ENCODE measurements around the gene ANO9.
"Not testable (repeated sequence)": the region's sequence is repeated elsewhere in the genome, so short reads cannot be mapped to it uniquely, and the experiment has no call there.

Gene ANO9

GRCh38 chr11:417652-418342 lies 24.0 kb downstream of the ANO9 start:
- no peak for DNase-seq (ENCODE audit: extremely low read depth in 1 of 2, low read depth in 1 of 2)

DNA sequence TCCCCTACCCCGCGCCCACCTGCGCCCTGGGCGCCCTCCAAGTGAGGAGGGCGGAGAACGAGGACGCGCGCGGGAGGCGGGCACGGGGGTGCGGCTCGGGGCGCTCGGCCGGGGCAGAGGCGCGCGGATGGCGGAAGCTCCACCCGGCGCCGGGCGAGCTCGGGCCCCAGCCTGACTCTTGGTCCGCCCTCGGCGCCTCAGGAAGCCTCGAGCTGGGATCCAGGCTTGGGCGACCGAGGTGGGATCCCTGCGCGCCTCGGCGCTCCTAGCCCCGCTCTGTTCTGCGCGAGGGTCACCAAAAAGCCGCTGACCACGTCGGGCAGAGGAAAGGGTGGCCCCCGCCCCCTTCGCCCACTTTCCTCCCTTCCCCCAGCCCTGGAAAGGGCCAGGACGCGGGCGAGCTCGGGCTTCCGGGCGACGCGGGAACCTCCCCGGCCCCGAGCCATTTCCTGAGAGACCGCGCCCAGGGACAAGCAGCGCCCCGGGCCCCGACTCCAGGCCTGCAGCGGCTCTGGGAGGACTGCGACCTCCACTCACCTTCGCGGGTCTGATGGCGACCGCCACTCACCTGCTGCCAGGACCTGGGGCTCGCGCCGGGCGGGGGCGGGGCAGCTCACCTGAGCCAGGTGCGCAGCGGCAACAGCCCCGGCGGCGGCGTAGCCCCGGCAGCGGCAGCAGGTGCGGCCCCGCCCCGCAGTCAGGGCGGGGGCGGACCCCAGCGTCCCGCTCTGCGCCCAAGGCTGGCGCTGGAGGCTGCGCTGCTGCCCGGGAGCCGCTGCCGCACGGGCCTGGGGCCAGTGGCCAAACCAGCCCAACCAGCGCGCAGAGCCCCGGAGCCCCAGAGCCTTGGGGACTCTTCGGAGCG lies 24.8 kb downstream of the ANO9 start:
- peak in 1 of 2 donors; percentile 44 for DNase-seq (ENCODE audit: extremely low read depth in 1 of 2, low read depth in 1 of 2)

DNA sequence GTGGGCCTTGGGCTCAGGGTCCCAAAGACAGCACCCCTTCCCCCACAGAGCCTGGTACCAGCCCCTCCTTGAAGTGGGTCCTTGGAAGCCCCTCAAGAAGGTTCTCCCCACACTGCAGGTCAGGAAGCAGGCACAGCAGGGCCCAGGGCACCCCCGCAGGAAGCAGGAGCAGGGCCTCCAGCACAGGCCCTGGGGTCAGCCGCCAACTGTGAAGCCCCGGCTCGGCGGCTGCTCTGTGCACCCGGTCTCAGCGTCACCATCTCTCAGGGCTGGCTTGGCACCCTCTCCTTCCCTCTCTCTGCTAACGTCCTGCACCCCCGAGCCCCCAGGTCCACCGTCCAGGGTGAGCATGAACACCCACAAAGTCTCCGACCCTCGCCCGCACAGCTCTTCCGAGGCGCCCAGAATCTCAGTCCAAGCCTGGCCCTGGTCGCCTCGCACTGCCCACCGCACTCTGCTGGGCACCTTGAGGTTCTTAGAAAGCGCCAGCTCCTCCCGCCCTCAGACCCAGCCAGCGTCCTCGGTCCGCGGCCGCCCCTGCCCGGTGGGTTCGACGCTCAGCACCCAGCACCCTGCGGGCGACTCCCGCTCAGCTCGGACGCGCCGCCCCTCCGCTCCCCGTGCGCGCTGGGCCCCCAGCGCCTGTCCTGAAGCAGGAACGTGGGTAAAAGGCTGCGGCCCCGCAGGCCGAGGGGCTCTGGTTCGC lies 25.6 kb downstream of the ANO9 start:
- DNase-seq (ENCODE audit: extremely low read depth in 1 of 2, low read depth in 1 of 2): no peak

GRCh38 chr11:415640-416041 lies 26.2 kb downstream of the ANO9 start:
- DNase-seq (ENCODE audit: extremely low read depth in 1 of 2, low read depth in 1 of 2): no peak

GRCh38 chr11:414318-414857 lies 27.4 kb downstream of the ANO9 start:
- DNase-seq (ENCODE audit: extremely low read depth in 1 of 2, low read depth in 1 of 2): no peak

DNA sequence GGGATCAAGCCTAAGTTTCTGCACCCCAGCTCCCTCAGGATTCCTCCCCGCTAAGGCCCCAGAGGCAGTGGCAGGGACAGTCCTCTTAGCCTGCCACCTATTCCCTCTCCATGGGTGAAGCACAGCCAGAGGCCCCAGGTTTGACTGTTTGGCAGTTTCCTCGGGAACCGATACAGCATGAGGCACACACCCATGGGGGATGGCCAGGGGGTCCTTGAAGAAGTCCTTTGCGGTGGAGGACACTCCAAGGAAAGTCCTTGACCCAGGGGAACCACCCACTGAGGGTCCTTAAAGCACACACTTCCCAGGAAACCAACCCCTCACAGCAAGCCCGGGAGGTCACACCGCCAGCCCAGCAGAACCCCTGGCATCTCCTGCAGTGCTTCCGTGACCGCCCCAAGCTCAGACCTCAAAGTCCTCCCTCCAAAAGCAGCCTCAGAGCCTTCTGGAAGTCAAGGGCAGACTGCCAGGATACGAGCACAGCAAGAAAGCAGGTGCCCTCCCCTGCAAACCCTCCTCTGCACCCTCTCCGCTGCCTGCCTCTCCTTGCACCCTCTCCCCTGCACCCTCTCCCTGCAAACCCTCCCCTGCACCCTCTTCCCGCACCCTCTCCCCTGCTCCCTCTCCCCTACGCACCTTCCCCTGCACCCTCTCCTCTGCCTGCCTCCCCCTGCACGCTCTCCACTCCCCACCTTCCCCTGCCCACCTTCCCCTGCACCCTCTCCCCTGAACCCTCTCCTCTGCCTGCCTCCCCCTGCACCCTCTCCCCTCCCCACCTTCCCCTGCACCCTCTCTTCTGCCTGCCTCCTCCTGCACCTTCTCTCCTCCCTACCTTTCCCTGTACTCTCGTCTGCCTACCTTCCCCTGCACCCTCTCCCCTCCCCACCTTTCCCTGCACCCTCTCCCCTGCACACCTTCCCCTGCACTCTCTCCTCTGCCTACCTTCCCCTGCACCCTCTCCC lies 28.4 kb downstream of the ANO9 start:
- no peak for DNase-seq (ENCODE audit: extremely low read depth in 1 of 2, low read depth in 1 of 2)

GRCh38 chr11:412641-413119 lies 29.1 kb downstream of the ANO9 start:
- DNase-seq (ENCODE audit: extremely low read depth in 1 of 2, low read depth in 1 of 2): no peak

DNA sequence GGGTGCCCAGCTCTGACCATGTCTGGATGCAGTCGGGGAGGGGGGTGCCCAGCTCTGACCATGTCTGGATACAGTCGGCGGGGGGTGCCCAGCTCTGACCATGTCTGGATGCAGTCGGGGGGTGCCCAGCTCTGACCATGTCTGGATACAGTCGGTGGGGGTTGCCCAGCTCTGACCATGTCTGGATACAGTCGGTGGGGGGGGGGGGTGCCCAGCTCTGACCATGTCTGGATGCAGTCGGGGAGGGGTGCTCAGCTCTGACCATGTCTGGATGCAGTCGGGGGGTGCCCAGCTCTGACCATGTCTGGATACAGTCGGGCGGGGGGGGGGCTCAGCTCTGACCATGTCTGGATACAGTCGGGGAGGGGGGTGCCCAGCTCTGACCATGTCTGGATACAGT lies 30.3 kb downstream of the ANO9 start:
- not testable (repeated sequence) for DNase-seq (ENCODE audit: extremely low read depth in 1 of 2, low read depth in 1 of 2)

- not testable (repeated sequence) for DNase-seq (ENCODE audit: extremely low read depth in 1 of 2, low read depth in 1 of 2)
Observed at GRCh38 chr11:410711-411110, 31.1 kb downstream of the ANO9 start.

DNA sequence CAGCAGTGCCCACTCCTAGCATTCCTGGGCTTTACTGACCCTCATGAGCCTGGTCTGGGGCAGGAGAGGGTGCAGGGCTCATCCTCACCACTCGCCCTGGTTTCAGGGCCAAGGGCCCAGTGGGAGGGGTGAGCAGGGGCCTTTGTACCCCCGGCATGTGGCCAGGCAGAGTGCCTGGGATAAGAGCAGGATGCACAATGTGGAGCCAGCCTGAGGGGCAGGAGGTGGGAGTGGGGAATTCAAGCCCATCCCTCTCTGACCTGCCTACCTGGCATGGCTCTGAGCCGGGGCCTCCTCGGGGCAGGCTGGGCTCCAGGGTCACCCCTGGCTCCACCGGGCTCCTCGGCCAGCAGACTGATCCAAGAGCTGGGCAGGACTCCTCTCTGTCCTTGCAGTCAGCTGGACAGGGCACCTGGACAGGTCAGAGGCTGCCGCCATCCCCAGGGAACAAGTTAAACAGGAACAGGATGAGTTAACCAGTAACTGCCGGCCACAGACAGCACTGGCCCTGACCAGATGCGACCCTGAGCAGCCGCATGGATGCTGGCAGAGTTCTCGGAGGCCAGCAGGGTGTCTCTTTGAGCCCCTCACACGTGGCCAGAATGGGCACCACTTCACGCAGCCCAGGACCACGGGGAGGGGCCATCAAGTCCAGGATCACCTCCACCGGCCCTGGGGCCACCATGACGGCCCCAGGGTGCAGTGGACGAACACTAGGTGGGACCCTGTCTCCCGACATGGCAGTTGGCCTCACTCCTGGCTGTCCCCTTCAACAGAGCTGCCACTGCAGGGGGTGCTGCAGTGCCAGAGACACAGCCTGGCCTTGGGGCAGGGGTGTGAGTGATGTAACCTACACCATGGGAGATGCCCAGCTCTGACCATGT lies 32.0 kb downstream of the ANO9 start:
- no peak for DNase-seq (ENCODE audit: extremely low read depth in 1 of 2, low read depth in 1 of 2)

- no peak for DNase-seq (ENCODE audit: extremely low read depth in 1 of 2, low read depth in 1 of 2)
Observed at GRCh38 chr11:409008-409599, 32.7 kb downstream of the ANO9 start.

DNA sequence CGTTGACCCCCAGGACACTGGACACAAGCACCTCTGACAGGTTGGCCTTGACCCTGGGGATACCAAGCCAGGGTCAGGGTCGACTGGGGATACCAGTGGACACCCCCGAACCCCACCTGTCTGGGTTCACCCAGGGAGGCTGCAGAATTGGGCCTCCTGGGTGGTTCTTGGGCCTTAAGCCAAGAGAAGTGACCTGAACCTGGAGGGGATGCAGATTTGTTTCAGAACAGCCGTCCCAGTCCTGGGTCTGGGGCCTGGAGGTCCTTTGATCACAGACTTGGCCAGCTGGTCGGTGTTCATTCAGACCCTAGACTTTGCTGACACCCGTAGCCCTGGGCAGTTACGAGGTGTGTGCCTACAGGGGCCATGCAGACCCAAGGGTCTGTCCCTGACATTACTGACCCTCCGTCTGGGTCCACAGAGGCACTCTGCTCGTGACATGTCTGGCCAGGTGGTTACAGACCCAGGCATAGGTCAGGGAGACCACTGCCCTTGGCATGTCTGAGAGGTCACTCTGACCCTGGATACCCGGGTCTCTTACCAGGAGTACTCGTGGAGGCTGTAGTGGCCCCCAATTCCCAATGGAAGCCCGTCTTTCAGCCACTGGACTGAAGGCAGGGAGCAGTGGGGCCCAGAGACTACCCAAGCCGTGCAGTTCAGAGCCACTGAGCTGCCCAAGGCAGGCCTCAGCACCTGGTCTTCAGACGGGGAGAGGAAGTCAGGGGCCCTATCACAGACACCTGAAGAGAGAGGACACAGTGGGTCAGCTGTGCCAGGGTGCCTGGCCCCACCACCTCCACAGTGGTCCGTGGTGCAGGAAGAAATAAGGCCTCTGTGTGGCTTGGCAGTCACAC lies 33.4 kb downstream of the ANO9 start:
- no peak for DNase-seq (ENCODE audit: extremely low read depth in 1 of 2, low read depth in 1 of 2)

- no peak for DNase-seq (ENCODE audit: extremely low read depth in 1 of 2, low read depth in 1 of 2)
Observed at GRCh38 chr11:407651-408123, 34.1 kb downstream of the ANO9 start.

DNA sequence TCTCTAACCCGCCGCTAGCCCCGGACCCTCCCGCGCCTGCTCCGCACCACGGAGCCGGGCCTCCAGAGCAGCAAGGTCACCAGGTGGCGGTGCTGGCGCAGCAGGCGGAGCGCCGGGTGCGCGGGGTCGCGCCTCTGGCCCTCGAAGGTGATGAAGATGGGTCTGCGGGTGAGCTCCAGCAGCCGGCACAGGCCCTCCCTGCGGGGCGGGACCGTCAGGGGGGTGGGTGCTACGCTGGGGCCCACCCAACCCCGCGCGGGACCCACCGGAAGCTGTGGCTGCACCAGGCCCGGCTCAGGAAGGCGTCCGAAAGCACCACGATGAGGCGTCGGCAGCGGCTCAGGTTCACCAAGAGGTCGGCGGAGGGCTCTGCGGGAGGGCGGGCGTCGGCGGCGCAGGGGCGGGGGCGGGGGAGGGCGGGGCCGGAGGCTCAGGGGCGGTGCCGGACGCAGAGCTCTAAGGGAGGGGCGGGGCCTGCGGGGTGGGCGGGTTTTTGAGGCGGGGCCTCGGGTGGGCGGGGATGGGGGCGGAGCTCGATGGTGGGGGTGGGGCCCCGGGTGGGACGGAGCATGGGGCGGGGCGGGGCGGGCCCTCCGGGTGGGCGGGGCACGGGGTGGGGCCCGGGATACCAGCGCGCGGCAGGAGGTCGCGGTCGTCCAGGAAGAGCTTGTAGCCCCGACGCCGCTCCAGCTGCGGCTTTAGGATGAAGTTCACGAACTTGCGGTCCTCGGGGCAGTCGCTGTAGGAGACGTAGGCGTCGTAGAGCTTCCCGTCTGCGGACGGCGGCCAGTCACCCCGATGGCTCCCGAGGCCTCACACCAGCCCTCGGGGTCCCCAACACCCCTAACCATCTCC lies 34.8 kb downstream of the ANO9 start:
- DNase-seq (ENCODE audit: extremely low read depth in 1 of 2, low read depth in 1 of 2): peak; percentile 86 to 87

DNA sequence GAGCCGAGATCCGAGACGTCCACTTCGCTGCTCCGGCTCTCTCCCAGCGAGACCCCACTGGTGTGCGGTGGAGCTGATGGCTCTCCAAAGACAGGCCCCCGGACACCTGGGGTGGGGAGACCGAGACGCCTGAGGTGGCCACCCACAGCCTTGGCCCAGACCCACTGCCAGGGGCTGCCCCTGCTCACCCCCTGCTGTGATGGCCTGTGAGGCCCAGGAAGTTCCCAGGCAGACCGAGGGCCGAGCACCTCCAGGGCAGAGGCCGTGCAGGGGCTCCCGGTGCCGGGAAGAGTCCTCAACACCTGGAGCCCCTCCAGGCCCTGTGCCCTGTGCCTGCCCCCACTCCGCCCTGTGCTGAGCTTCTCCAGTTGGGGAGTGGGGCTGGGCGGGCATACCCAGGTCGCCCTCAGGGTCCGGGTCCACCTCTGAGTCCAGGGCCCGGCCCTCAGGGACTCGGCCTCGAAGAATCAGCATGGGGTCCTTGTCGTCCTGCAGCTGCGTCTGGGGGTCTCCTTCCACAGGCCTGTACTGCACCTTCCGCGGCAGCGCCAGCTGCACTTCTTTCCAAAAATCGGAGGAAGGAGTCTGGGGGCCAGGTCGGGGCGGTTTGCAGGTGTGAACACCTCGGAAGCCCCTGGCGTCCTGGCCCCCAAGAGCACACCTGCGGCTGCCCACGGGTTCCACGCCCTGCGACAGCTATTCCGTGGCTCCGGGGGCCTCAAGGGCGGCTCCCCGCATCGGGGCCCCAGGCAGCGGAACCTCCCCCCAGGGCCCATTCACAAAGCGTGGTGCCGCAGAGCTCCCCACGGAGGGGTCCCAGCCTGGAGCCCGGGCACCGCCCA lies 35.6 kb downstream of the ANO9 start:
- no peak for DNase-seq (ENCODE audit: extremely low read depth in 1 of 2, low read depth in 1 of 2)

Data from activated CD8-positive, alpha-beta memory T cell treated with anti-CD3 and anti-CD28 coated beads for 1 hour (primary cell).